RPMI8226 (cell line): ENCODE measurements around the gene PTPRH.
"Not testable (repeated sequence)": the region's sequence is repeated elsewhere in the genome, so short reads cannot be mapped to it uniquely, and the experiment has no call there.

ENCODE experiments used
- DNase-seq: peaks from one replicate; pipeline ENCODE4 v3.0.0-alpha.2; 2015

Gene PTPRH

GRCh38 chr19:55158423-55158822, 50.9 kb downstream of the PTPRH start:
- no peak for DNase-seq

DNA sequence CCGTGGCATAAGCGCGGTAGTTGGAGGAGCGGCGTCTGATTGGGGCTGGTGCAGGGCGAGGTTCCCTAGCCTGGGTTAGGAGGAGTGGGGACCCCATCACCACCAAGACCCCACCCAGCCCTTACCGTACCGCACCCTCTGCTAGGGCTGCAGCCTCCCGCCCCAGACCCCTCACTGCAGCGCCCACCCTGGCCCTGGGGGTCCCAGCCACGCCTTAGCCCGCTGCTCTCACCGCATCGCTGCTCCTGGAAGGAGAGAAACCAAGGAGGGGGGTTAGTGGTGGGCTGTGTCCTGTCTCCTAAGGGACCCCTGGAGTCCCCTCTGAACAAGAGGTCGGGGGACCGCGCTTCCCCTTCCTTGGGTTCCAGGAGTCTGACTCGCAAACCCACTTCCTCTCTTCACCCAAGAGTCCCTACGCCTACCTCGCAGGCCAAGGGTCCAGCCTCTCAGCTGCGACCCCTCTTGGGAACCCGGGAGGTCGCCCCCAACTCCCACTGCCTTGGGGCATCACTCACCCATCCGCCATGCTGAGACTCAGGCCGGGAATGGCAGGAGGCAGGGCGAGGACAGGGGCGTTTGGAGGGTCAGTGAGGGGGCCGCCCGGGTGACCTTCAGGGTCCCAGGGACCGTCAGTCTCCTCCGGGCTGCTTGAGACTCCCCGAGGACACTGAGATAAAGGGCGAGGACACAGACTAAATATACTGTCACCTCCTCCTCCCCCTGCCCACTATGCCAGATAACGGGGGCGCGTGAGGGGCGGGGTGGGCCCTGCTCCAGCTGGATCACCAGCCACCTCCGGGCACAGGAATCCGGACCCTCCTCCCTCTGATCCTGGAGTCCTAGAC, 52.0 kb downstream of the PTPRH start, which contains the start of gene TNNI3:
TSS of gene TNNI3 (minus strand) at position 669 of the 845 bp plus-strand sequence. CDS start at position 526, 143 bp downstream.
- no peak for DNase-seq

DNA sequence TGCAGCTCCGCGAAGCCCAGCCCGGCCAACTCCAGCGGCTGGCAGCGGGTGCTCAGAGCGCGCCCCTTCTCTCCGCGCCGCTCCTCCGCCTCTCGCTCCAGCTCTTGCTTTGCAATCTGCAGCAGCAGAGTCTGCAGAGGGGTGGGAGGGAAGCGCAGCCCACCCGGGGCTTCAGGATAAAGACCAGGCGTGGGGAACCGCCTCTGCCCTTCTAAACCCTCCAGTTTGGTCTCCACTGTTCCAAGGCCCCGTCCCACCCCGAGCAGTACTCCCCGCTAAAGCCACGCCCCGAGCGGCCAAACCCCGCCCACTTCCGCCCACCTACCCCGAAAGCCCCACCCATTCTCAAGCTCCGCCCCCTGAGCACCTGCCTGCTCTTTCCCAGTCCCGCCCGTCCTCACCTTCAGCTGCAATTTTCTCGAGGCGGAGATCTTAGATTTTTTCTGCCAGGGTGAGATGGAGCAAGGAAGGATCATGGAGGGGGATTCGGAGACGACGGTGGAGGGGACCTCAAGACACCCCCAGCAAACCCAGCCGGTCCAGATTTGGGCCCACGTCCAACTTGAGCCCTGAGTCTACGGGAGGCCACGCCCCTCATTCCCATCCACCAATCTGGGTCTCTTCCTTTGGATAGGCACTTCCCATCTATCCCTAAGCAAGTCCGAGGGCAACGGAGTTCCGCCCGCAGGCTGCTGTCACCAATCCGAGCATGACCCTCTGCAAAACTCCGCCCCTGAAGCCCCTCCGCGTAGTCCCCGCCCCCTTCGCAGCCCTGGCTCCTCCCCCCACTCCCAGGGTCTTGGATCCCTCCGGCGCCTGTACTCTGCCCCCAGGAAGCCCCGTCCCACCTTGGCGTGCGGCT, 52.9 kb downstream of the PTPRH start:
- DNase-seq, result peak; percentile 68

DNA sequence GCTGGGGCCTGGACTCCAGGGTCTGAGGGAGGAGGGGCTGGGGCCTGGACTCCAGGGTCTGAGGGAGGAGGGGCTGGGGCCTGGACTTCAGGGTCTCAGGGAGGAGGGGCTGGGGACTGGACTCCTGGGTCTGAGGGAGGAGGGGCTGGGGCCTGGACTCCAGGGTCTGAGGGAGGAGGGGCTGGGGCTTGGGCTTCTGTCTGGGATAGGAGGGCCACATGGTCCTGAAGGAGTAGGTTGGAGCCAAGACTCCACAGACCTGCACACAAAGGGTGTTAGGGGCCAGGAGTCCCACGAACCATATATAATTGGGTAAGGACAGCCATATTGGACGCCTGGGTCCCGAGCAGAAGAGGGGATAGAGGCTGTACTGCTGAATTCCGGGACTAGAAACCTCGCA, 53.5 kb downstream of the PTPRH start:
- DNase-seq, result not testable (repeated sequence)

GRCh38 chr19:55153652-55154264, 55.5 kb downstream of the PTPRH start:
- peak; percentile 57 for DNase-seq

DNA sequence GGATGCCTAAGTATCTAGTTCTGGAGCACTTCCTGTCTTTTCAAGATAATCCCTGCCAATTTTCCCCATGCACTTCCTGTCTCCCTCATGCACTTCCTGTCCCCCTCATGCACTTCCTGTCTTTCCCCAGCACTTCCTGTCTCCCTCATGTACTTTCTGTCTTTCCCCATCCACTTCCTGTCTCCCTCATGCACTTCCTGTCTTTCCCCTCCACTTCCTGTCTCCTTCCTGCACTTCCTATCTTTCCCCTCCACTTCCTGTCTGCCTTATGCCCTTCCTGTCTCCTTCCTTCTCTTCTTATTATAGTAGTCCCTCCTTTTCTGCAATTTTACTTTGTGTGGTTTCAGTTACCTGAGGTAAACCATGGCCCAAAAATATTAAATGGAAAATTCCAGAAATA, 57.3 kb downstream of the PTPRH start:
- no peak for DNase-seq

- DNase-seq, result peak; percentile 27
Measured at GRCh38 chr19:55149078-55150003, 60.0 kb downstream of the PTPRH start, which contains the start of gene TNNT1. Gene TNNT1, minus strand, starts transcription at chr19:55149206. Its CDS starts 2,049 bp downstream, at chr19:55147157.

GRCh38 chr19:55147545-55148251, 61.6 kb downstream of the PTPRH start:
- no peak for DNase-seq

- peak; percentile 31 for DNase-seq
Measured at GRCh38 chr19:55146705-55147273, 62.5 kb downstream of the PTPRH start.

GRCh38 chr19:55146078-55146704, 63.1 kb downstream of the PTPRH start:
- peak; percentile 64 for DNase-seq

- DNase-seq, result no peak
Measured at GRCh38 chr19:55145232-55145631, 64.1 kb downstream of the PTPRH start.

DNA sequence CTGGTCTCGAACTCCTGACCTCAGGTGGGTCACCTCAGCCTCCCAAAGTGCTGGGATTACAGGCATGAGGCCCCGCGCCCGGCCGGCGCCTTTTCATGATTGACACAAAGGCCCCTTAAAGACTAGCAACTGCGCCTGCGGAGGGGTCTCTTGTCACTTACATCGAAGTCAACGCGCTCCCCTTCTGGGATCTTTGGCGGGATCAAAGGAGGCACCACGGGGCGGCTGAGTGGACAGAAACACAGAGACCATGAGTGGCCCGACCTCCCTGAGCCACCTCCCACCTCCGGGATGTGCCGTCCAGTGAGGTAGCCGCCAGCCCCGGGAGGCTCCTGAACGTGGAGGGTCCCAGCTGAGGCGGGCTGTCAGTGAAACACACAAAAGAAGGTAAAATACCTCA, 67.6 kb downstream of the PTPRH start:
- DNase-seq, result no peak

- no peak for DNase-seq
Measured at GRCh38 chr19:55137915-55138314, 71.4 kb downstream of the PTPRH start.

DNA sequence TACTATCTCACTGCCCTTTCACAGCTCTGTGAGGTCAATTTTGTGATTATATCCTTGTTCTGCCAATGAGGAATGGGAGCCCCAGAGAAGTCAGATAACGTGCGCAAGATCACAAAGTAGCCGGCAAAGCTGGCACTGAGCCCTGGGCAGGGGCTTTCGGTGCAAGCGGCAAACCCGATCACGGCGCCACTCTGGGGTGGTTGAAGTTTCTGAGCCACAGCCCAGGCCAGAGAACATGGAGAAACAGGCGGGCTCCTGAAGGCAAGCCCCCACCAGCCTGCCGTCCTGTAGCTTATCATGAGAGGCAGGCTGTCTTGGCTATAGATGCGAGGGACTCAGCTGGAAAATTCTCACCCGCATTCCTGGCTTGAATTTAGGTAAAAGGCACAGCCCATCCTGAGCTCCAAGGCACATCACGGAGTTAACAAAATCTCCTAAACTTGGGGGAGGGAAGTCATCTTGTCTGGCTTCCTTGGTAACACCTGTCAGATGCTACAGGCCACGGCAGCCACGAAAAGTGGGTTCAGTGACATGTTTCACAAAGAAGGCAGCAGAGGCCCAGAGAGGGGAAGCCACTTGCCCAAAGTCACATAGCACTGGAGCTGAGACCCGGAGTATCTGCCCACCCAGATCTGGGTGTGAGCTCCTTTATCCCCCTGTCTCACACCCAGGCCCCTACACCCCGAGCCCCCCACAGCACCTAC, 72.8 kb downstream of the PTPRH start:
- DNase-seq, result no peak

DNA sequence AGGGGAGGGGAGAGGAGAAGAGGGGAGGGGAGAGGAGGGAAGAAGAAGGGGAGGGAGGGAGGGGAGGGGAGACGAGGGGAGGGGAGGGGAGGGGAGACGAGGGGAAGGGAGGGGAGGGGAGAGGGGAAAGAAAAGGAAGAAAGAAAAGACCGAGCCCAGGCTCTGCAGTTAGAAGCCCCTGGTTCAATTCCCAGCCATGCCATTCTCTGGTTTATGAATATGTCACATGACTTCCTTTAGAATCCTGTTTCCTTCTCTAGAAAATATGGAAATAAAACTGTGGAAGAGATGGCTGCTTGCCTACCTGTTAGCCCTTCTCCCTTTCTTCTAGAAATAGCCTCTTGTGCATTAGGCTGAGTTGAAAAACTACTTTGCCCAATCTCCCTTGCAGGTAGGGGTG, 74.6 kb downstream of the PTPRH start:
- no peak for DNase-seq

- peak; percentile 88 for DNase-seq
Measured at GRCh38 chr19:55133639-55134444, 75.5 kb downstream of the PTPRH start.

- DNase-seq, result peak; percentile 58
Measured at GRCh38 chr19:55132453-55133129, 76.7 kb downstream of the PTPRH start.

DNA sequence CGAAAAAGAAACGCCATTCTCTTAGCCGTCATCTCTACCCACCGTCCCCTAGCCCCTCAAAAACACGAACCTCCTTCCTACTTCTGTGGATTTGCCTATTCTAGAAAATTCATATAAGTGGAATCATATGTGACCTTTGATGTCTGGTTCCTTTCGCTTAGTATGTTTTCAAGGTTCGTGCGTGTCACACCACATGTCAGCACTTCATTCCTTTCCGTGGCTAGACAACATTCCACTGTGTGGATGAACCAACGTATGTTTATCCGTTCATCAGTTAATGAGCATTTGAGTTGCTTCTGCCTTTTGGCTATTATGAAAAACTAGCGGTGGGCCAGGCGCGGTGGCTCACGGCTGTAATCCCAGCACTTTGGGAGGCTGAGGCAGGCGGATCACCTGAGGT, 77.9 kb downstream of the PTPRH start:
- DNase-seq, result no peak
